IMR-90 (cell line): ENCODE results near the gene PXMP2.

Source experiments
- CEBPB ChIP-seq: IDR thresholded peaks from 2 replicates; pipeline ENCODE4 v1.6.1; 2012; ENCODE audit warnings: low read depth, low read length, improper control_type of control experiment
- CHD1 ChIP-seq: IDR thresholded peaks from 2 replicates; pipeline ENCODE4 v1.6.1; 2012; ENCODE audit warnings: low read depth, low read length, improper control_type of control experiment
- CTCF ChIP-seq: conservative IDR thresholded peaks from 2 replicates; pipeline ENCODE4 v1.5.1; 2012; ENCODE audit warnings: mild to moderate bottlenecking, low read depth, low read length, improper control_type of control experiment
- ELK1 ChIP-seq: fragments of 150-350 bp; IDR thresholded peaks from 2 replicates; pipeline ENCODE4 v1.6.1; 2016; ENCODE audit warnings: low read depth, mild to moderate bottlenecking, low read length, moderate library complexity, borderline replicate concordance
- MAZ ChIP-seq: IDR thresholded peaks from 2 replicates; pipeline ENCODE4 v1.6.1; 2012; ENCODE audit warnings: low read depth, mild to moderate bottlenecking, low read length, improper control_type of control experiment, moderate library complexity, borderline replicate concordance
- MXI1 ChIP-seq: IDR thresholded peaks from 2 replicates; pipeline ENCODE4 v1.6.1; 2012; ENCODE audit warnings: low read depth, mild to moderate bottlenecking, low read length, moderate library complexity, borderline replicate concordance
- RCOR1 ChIP-seq: IDR thresholded peaks from 2 replicates; pipeline ENCODE4 v1.6.1; 2012; ENCODE audit warnings: mild to moderate bottlenecking, low read length, improper control_type of control experiment; ENCODE audit not compliant: insufficient replicate concordance
- SMC3 ChIP-seq: fragments of 150-350 bp; IDR thresholded peaks from 2 replicates; pipeline ENCODE4 v1.6.1; 2016; ENCODE audit warnings: low read depth, mild to moderate bottlenecking, antibody characterized with exemption, low read length, moderate library complexity
- USF2 ChIP-seq: fragments of 150-350 bp; IDR thresholded peaks from 2 replicates; pipeline ENCODE4 v1.6.1; 2017; ENCODE audit warnings: mild to moderate bottlenecking, antibody characterized with exemption, low read length, low read depth

GRCh38 chr12:132661972-132662371 is 25.4 kb upstream of the PXMP2 start:
- TF ChIP-seq CTCF (no peak), ELK1 (no peak), CHD1 (no peak), RCOR1 (no peak), MXI1 (no peak), CEBPB (no peak), USF2 (no peak), SMC3 (no peak), MAZ (no peak)
